Spleen (tissue), 11 donors: ENCODE data around the gene LRRC45. TPM values are rescaled to one million over a fixed set of nuclear protein-coding genes. Genes with fewer than 3 reads are reported as not detected.

ENCODE experiments used
- DNase-seq: peaks from one replicate; pipeline ENCODE4 v3.0.0-alpha.2; 2020
- H3K27ac ChIP-seq, 8 donors: fragments of 200-600 bp; sonication (generic) in 7 of 8; 1 replicate in 4 of 8; 2 replicates in 4 of 8; pipeline versions ENCODE4 v1.5.0 to v1.8.0; 2016 to 2021; ENCODE audit warnings: inconsistent platforms in 4 of 8, mild to moderate bottlenecking in 4 of 8, moderate library complexity in 1 of 8
- H3K27me3 ChIP-seq, 7 donors: fragments of 200-600 bp; sonication (generic) in 6 of 7; replicated peaks in 1 of 7; 1 replicate in 4 of 7; 2 replicates in 3 of 7; pipeline versions ENCODE4 v1.5.0 to v1.8.0; 2016 to 2021; ENCODE audit warnings: inconsistent platforms in 3 of 7, mild to moderate bottlenecking in 1 of 7
- H3K36me3 ChIP-seq, 6 donors: fragments of 200-600 bp; sonication (generic) in 5 of 6; 1 replicate in 4 of 6; 2 replicates in 2 of 6; pipeline versions ENCODE4 v1.5.0 to v1.8.0; 2016 to 2021; ENCODE audit warnings: inconsistent platforms in 2 of 6
- H3K4me1 ChIP-seq, 6 donors: fragments of 200-600 bp; sonication (generic) in 5 of 6; 1 replicate in 3 of 6; 2 replicates in 3 of 6; pipeline versions ENCODE4 v1.5.0 to v1.8.0; 2016 to 2021; ENCODE audit warnings: inconsistent platforms in 3 of 6
- H3K4me3 ChIP-seq, 8 donors: fragments of 200-600 bp; sonication (generic) in 7 of 8; 1 replicate in 4 of 8; 2 replicates in 4 of 8; pipeline versions ENCODE4 v1.5.0 to v1.8.0; 2016 to 2021; ENCODE audit warnings: inconsistent platforms in 4 of 8, mild to moderate bottlenecking in 4 of 8, moderate library complexity in 2 of 8
- H3K9me3 ChIP-seq, 8 donors: fragments of 200-600 bp; sonication (generic) in 7 of 8; 1 replicate in 4 of 8; 2 replicates in 4 of 8; pipeline versions ENCODE4 v1.5.0 to v1.8.0; 2016 to 2021; ENCODE audit warnings: inconsistent platforms in 4 of 8
- CTCF ChIP-seq, 11 experiments: fragments of 200-600 bp in 7 of 11; fragments of 450-650 bp in 4 of 11; sonication (generic) in 4 of 11; IDR thresholded peaks in 8 of 11; conservative IDR thresholded peaks in 3 of 11; 1 replicate in 7 of 11; 2 replicates in 4 of 11; pipeline versions ENCODE4 v1.4.0 to v1.8.0; 2016 to 2021; ENCODE audit warnings: antibody characterized with exemption in 11 of 11, inconsistent platforms in 4 of 11, mild to moderate bottlenecking in 1 of 11
- POLR2A ChIP-seq, 3 donors: fragments of 450-650 bp; IDR thresholded peaks; one replicate each; pipeline ENCODE4 v1.5.1; 2017; ENCODE audit warnings: antibody characterized with exemption in 3 of 3, mild to moderate bottlenecking in 1 of 3
- POLR2AphosphoS5 ChIP-seq, 3 donors: sonication (generic); formaldehyde crosslinking; IDR thresholded peaks; one replicate each; pipeline ENCODE4 v1.5.1; 2017; ENCODE audit warnings: antibody characterized with exemption in 3 of 3
- WGBS, 5 donors: extraction: QIAGEN DNeasy Blood & Tissue Kit in 3 of 5; methylation state at CpG; one replicate each; pipeline versions ENCODE4 v1.1.5 to v1.1.7; 2013 to 2018; 5-methylcytosine and 5-hydroxymethylcytosine counted together
- intact Hi-C: fragments of 100-400 bp; cut with DNase I; formaldehyde crosslinking; loops from one replicate; pipeline ENCODE4 v1.15.0; 2023; ENCODE audit warnings: low total_unique reads
- polyA plus RNA-seq, 3 donors: library from polyadenylated mRNA; stranded (reverse); fragments of 200-250 nt; gene quantifications; one replicate each; pipeline ENCODE4 v1.2.1, GENCODE V29; 2013
- total RNA-seq, 7 donors: library from RNA; depleted of rRNA in 3 of 7; stranded (reverse); fragments of >200 nt in 3 of 7; fragmentation: NEBNext Ultra II Directional in 4 of 7; extraction: Animal tissue kit (Norgen Biotek cat#: 25700) in 4 of 7; gene quantifications; one replicate each; pipeline versions ENCODE4 v1.1.0 to v1.2.1, GENCODE V29; 2016 to 2021
- donor health status: healthy with polysubstance abuse.
- donor health status: DM: no; HTN: no; CAD: no; lungs with moderate emphysema.
- donor health status: DM: no; HTN: no; CAD: no.
- donor health status: Bipolar disorder and iron deficiency.
- donor health status: healthy.
- donor health status: DM: no; HTN: no; CAD: no.
- donor health status: DM: yes; HTN: yes; CAD: no.

The LRRC45 gene
- total and polyA plus RNA-seq, 10 donors, result 7.5 to 23.4 (median 11.7) TPM

GRCh38 chr17:81990836-81991683 is 32.0 kb upstream of the LRRC45 start:
- TF ChIP-seq POLR2AphosphoS5 (IDR thresholded peaks at IDR 0.05) (no peak), POLR2A (IDR thresholded peaks at IDR 0.05) (no peak)
- WGBS, 5 donors, result 91 to 96% (median 92%) methylated on average over 22 to 25 of the region's 25 CpGs
- H3K36me3 ChIP-seq, result peaks cover 0 to 80% (median 12%) of the 10 kb centered on the region in 6 donors
- no peaks in the 10 kb centered on the region for H3K9me3 ChIP-seq
- H3K4me3 ChIP-seq, result no peak overlapping the region
- DNase-seq, result no peak
- no peaks in the 10 kb centered on the region for H3K27me3 ChIP-seq
- no peak overlapping the region for H3K27ac ChIP-seq
- intact Hi-C loops, result loop anchor here (2.0 kb wide), 1 partner anchor 44 kb away; the partner anchor contains the start of gene MYADML2
- peaks cover 0 to 16% (median 6%) of the 10 kb centered on the region in 6 donors for H3K4me1 ChIP-seq

GRCh38 chr17:81991684-81992305 is 31.3 kb upstream of the LRRC45 start:
- no peak for TF ChIP-seq POLR2A (IDR thresholded peaks at IDR 0.05)
- TF ChIP-seq CTCF (IDR thresholded peaks at IDR 0.05 in 8 of 11, conservative IDR thresholded peaks at IDR 0.05 in 3 of 11), result no peak
- no peak for TF ChIP-seq POLR2AphosphoS5 (IDR thresholded peaks at IDR 0.05)
- Histone ChIP-seq H3K4me1 (peaks cover 0 to 16% (median 6%) of the 10 kb centered on the region in 6 donors), H3K36me3 (peaks cover 0 to 80% (median 7%) of the 10 kb centered on the region in 6 donors), H3K27me3 (no peaks in the 10 kb centered on the region), H3K27ac (no peak overlapping the region), H3K4me3 (no peak overlapping the region), H3K9me3 (no peaks in the 10 kb centered on the region)
- WGBS, 5 donors, result 61 to 81% (median 72%) methylated on average over 24 to 31 of the region's 31 CpGs
- intact Hi-C loops, result loop anchor here (2.0 kb wide), 1 partner anchor 45 kb away; the partner anchor contains the start of gene MYADML2
- no peak for DNase-seq

- 77 to 92% (median 90%) methylated on average over 21 to 31 of the region's 31 CpGs for WGBS, 5 donors
- Histone ChIP-seq H3K27me3 (no peaks in the 10 kb centered on the region), H3K36me3 (peaks cover 0 to 80% (median 5%) of the 10 kb centered on the region in 6 donors), H3K4me3 (no peak overlapping the region), H3K4me1 (peaks cover 0 to 16% (median 6%) of the 10 kb centered on the region in 6 donors), H3K9me3 (no peaks in the 10 kb centered on the region), H3K27ac (no peak overlapping the region)
- TF ChIP-seq CTCF (IDR thresholded peaks at IDR 0.05 in 8 of 11, conservative IDR thresholded peaks at IDR 0.05 in 3 of 11), result no peak
- no peak for TF ChIP-seq POLR2A (IDR thresholded peaks at IDR 0.05)
- TF ChIP-seq POLR2AphosphoS5 (IDR thresholded peaks at IDR 0.05), result no peak
- DNase-seq, result no peak
- intact Hi-C loops, result no loop called here
Measured at GRCh38 chr17:81992306-81993102, 30.6 kb upstream of the LRRC45 start.

- Histone ChIP-seq H3K4me1 (peaks cover 0 to 16% (median 6%) of the 10 kb centered on the region in 6 donors), H3K9me3 (no peaks in the 10 kb centered on the region), H3K4me3 (no peak overlapping the region), H3K27me3 (no peaks in the 10 kb centered on the region), H3K27ac (no peak overlapping the region), H3K36me3 (peaks cover 0 to 74% (median 5%) of the 10 kb centered on the region in 6 donors)
- TF ChIP-seq POLR2AphosphoS5 (IDR thresholded peaks at IDR 0.05) (no peak), POLR2A (IDR thresholded peaks at IDR 0.05) (no peak), CTCF (IDR thresholded peaks at IDR 0.05 in 8 of 11, conservative IDR thresholded peaks at IDR 0.05 in 3 of 11) (no peak)
- no peak for DNase-seq
- WGBS, 5 donors, result 93 to 96% (median 94%) methylated on average over 28 to 37 of the region's 37 CpGs
- intact Hi-C loops, result no loop called here
Measured at GRCh38 chr17:81993729-81994592, 29.1 kb upstream of the LRRC45 start.
